Cerebellar cortex (tissue), 1 donor: Measurements from ENCODE around the gene FBLIM1.

ENCODE experiments used
- DNase-seq: peaks from one replicate; pipeline ENCODE4 v3.0.0-alpha.2; 2015; ENCODE audit warnings: low spot score

Gene FBLIM1

DNA sequence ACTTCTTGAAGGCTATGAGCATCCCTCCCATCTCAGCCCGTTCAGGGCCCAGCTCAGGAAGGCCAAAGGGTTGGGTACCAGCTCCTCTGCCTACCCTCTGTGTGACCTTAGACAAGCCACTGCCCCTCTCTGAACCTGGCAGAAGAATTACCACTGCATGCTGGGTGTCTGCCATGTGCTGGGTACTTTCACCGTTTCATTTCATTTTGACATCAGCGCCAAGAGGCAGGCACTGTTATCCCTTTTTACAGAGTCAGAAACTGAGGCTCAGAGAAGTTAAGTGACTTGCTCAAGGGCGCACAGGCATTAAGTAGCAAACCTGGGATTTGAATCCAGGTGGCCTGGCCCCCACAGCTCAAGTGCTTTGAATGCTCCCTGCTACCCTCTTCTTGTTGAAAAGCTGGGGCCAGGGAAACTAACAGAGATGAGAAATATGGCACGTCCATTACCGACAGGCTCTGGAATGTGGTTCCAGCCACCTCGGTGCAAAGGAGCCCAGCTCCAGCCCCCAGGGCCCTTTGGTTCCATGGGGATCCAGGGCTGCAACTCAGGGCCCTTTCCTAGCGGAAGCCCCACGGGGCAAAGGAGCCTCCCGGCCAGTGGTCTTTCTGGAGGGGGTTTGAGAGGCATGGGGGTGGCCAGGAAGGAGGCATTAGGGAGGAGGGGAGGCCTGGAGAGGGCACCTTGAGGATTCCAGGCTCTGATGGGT lies 9.8 kb upstream of the FBLIM1 start:
- DNase-seq: no peak

DNA sequence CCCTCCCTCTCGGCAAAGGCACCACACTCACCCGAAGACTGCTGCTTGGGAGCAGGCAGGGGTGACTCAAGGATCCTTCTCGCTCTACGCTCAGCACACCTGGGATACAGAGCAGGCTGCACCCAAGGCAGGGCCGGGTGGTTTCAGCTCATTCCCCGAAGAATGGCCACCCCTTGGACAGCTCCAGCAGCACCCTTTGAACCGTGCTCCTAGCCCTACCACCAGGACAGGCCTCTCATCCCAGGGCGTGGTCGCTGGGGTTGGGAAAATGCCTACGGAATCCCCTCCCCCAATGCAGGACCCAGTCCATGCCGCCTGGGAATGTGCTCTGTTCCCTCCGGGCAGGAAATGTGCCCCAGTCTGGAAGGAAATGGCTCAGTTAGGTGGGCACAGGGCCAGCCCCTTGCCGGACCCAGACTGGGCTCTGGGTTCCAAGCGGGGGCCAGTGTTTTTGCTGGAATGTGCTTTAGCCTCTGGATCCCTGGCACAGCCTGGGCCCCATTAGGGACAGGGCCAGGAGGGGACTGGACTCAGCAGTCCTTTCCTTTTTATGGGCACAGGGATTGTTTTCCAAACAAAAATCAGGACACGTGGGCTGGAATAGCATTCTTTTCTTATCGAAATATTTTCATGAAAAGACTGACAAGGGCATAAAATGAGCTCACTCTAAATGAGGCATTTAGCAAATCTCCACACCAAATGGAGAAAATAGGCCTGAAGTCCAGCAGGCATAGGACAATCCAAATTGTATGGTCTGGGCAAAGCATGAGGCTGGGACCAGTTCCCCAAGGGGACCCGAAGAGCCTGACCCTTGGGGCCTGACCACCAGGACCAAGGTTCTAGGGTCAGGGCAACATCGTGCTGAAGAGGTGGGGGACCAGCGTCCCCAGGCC lies 8.9 kb upstream of the FBLIM1 start:
- no peak for DNase-seq

- DNase-seq: no peak
These were observed 7.7 kb upstream of the FBLIM1 start for GRCh38 chr1:15750924-15751323.

GRCh38 chr1:15751717-15752116 lies 6.9 kb upstream of the FBLIM1 start:
- DNase-seq: no peak

DNA sequence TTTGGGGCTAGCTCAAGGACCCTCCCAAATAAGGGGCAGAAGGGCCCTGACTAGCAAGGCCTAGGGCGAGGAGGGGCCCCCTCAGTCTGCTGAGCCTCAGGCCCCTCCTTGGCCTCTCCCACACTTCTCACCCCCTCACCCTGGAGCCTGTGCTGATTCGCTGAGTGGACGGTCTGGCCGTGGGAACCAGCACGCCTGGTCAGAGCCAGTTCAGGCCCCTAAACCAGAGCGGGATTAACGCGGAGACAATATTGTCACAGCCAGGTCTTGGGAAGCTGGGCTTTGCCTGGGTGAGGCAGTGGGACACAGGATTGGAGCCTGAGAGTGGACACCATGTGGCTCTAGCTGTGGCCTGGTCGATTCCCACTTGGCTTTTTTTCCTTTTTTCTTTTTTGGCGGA lies 4.8 kb upstream of the FBLIM1 start:
- no peak for DNase-seq

GRCh38 chr1:15755021-15755645 lies 3.5 kb upstream of the FBLIM1 start:
- DNase-seq: no peak

DNA sequence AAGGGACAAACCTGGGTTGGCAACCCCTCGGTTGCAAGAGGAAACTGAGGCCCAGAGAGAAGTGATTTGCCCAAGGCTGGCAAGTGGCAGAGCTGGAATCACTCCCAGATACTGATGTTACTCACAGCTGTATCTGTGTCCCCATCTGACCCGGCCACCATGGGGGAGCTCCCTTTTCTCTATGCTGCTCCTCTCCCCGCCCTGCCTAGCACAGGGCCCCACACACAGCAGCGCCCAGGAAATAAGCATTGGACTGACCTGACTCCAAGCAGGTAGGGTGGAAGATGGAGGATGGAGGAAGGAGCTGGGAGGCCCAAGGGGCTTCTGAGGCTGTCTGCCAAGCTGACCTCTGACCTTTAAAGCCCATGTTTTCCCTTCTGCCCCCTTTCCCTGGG lies 3.0 kb upstream of the FBLIM1 start:
- DNase-seq: no peak

GRCh38 chr1:15756143-15757015 lies 2.2 kb upstream of the FBLIM1 start:
- no peak for DNase-seq

DNA sequence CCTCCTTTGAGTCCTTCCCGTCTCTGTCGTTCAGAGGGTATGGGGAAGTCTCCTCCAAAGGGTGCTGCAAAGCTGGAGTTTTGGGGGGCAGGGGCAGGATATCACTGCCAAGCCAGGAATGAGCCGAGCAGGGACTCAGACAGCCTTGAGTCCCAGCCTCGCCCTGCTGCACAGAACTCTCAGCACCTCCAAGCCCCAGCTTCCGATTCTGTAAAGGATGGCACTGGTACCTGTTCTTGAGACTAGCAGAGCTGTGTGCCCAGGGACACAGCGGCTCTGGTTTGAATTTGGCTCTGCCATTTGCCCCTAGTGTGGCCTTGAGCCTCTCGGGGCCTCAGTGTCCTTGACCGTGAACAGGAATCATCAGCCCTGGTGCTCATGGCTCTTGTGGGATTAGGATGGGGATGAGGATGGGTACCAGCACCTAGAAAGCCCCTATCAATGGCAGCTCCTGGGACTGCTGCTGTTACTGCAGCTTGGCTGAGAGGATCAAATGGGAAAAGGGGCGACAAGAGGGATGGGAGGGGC lies 1.5 kb upstream of the FBLIM1 start:
- DNase-seq: no peak

DNA sequence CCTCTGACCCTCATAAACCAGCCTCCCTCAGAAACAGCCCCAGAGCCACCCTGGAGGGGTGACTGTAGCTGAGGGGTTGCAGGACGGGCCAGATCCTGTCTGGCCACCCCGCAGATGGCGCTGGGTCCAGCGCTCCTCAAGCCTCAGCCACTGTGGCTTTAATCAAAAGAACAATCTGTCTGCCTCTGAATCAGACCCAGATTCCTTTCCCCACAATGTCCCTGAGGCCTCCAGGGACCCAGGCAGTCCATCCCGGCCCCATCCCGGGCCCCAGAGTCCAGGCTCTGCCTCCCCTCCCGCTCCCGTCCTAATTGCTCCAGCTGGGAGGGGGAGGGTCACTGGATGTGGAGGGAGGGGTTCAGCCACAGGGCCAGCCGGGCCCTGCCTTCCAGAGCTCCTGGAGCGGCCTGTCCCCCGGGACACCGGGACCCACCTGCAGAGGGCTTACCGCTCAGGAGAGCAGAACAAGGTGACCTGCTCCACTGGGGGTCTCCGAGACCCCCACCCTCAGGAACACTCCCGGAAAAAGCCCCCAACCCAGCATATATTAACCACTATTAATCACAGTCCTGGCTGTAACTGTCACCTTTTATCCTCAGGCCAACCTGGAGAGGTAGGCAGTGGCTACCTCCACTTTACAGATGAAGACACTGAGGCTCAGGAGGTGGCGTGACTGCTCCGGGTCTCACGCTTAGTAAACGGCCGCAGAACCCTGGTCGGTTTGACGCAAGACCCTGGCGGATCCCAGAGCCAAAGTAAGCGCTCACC lies 836 bp upstream of the FBLIM1 start:
- no peak for DNase-seq

- DNase-seq: no peak
These were observed 512 bp downstream of the FBLIM1 start for GRCh38 chr1:15758953-15759661.

GRCh38 chr1:15760520-15761211 lies 2.1 kb downstream of the FBLIM1 start:
- no peak for DNase-seq

- no peak for DNase-seq
These were observed 3.0 kb downstream of the FBLIM1 start for GRCh38 chr1:15761366-15762128.

DNA sequence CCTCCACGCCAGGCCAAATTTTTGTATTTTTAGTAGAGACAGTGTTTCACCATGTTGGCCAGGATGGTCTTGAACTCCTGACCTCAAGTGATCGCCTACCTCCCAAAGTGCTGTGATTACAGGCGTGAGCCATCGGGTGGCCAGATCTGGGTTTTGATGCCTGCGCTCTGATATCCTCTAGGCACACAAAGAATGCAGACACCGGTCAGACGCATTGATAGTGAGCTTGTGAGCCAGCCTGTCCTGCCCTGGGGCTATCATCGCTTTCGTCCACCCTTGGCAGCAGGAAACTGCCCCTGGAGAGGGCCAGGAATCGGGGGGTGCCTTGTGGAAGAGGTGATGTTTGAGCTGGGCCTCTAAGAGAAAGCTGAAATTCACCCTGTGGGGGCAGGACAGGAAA lies 4.0 kb downstream of the FBLIM1 start:
- DNase-seq: no peak

DNA sequence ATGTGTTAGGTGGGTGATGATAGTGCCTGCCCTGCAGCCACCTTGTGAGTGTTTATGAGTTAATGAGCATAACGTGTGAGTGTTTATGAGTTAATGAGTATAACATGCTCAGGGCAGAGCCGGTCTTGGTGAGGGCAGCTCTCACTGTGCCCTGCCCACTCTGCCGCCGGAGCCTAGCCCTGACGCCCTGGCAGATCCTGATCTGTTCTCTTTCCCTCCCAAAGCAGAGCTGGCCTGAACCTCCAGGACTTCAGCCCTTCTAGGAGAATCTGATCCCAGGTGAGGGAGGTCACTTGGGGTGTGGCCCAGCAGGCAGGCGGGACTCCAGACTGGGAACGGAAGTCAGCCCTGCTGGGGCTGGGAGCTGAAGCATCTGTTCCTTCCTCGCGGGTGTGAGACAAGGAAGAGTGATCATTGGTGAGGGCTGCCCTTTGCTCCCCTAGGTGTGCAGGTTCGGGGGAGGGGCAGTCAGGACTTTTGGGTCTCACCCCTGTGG lies 5.7 kb downstream of the FBLIM1 start:
- no peak for DNase-seq

GRCh38 chr1:15764890-15765289 lies 6.3 kb downstream of the FBLIM1 start:
- DNase-seq: no peak

DNA sequence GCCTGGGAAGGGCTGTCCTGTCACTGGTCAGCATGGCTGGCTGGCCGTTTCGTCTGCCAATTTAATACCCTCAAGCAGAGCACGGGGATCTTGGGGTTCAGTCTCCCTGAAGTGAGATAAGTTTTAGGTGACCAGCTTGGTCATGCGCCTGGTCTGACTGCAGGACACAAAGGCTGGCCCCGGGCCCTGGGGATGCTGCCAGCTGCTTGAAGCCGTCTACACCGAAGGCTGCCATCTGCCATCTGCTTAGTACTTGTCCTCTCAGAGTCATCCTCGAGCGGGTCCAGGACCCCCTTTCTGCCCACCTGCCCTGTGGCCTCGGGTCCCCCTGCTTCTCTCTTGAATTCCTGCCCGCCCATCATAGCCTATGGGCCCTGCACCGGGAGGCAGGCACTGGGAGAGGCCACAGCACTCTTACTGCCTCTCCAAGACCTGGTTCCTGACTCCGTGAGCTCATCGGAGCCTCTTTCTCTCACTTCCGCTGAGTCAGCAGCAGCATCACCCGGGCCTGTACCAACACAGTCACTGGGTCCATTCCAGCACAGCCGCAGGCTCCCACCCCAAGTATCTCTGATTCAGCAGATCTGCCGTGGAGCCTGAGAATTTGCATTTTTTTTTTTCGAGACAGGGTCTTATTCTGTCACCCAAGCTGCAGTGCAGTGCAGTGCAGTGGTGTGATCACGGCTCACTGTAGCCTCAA lies 7.0 kb downstream of the FBLIM1 start:
- DNase-seq: peak; percentile 57

GRCh38 chr1:15767941-15768340 lies 9.3 kb downstream of the FBLIM1 start:
- no peak for DNase-seq
